Peyer's patch (tissue), 4 donors: ENCODE measurements around the gene ZNF724. TPM values are rescaled to one million over a fixed set of nuclear protein-coding genes. Genes with fewer than 3 reads are reported as not detected.
"Not testable (repeated sequence)": the region's sequence is repeated elsewhere in the genome, so short reads cannot be mapped to it uniquely, and the experiment has no call there.

Source experiments
- DNase-seq, 3 donors: peaks; one replicate each; pipeline ENCODE4 v3.0.0-alpha.2; 2017 to 2019
- H3K27ac ChIP-seq, 4 donors: fragments of 200-600 bp; sonication (generic); one replicate each; pipeline ENCODE4 v1.5.1; 2016 to 2019
- H3K27me3 ChIP-seq, 2 donors: fragments of 200-600 bp; sonication (generic); one replicate each; pipeline ENCODE4 v1.5.1; 2019
- H3K36me3 ChIP-seq, 3 donors: fragments of 200-600 bp; sonication (generic); one replicate each; pipeline ENCODE4 v1.5.1; 2016 to 2019
- H3K4me1 ChIP-seq, 4 donors: fragments of 200-600 bp; sonication (generic); one replicate each; pipeline ENCODE4 v1.5.1; 2016 to 2019
- H3K4me3 ChIP-seq, 4 donors: fragments of 200-600 bp; sonication (generic); 1 replicate in 3 of 4; 2 replicates in 1 of 4; pipeline ENCODE4 v1.5.1; 2016 to 2019; ENCODE audit warnings: mild to moderate bottlenecking in 1 of 4
- H3K9me3 ChIP-seq, 4 donors: fragments of 200-600 bp; sonication (generic); one replicate each; pipeline ENCODE4 v1.5.1; 2016 to 2019; ENCODE audit warnings: mild to moderate bottlenecking in 1 of 4
- POLR2A ChIP-seq, 2 donors: fragments of 450-650 bp; IDR thresholded peaks; one replicate each; pipeline ENCODE4 v1.5.1; 2017; ENCODE audit warnings: antibody characterized with exemption in 2 of 2, mild to moderate bottlenecking in 2 of 2, moderate library complexity in 2 of 2
- total RNA-seq, 4 donors: library from RNA; depleted of rRNA; stranded (reverse); fragments of >200 nt; gene quantifications; one replicate each; pipeline ENCODE4 v1.1.0, GENCODE V29; 2016
- TF ChIP-seq, protein P1 (sequence below), 6 experiments: fragments of 450-650 bp in 4 of 6; fragments of 200-600 bp in 2 of 6; sonication (generic) in 1 of 6; IDR thresholded peaks; one replicate each; pipeline ENCODE4 v1.5.1; 2017 to 2019; ENCODE audit warnings: antibody characterized with exemption in 6 of 6, mild to moderate bottlenecking in 3 of 6, moderate library complexity in 1 of 6

Gene ZNF724
- total RNA-seq, 4 donors from 2014 or later: 0.85 to 19.8 (median 3.2) TPM

DNA sequence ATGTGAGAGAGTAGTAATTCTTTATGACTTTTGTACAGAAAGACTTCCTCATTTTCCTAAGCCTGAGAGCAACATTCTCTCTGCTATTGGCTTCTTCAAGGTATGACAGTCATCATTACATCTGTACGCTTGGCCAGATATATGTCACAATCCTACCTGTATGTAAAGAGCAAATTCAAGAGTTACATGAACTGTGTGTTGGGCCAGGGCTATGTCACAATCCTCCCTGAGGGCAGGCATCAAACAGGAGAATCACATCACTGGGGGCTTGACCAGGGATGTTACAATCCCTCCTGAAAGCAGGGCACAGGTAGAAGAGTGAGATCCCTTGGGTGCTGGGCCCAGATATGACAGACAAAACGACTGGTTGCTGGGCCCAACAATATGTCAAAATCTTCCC is 9.8 kb upstream of the ZNF724 start:
- no peak overlapping the region for H3K4me3 ChIP-seq
- no peaks in the 10 kb centered on the region for H3K9me3 ChIP-seq
- DNase-seq: no peak
- H3K27ac ChIP-seq: no peak overlapping the region
- no peaks in the 10 kb centered on the region for H3K27me3 ChIP-seq
- peaks cover 0 to 24% (median 0%) of the 10 kb centered on the region in 3 donors for H3K36me3 ChIP-seq
- TF ChIP-seq, protein P1, sequence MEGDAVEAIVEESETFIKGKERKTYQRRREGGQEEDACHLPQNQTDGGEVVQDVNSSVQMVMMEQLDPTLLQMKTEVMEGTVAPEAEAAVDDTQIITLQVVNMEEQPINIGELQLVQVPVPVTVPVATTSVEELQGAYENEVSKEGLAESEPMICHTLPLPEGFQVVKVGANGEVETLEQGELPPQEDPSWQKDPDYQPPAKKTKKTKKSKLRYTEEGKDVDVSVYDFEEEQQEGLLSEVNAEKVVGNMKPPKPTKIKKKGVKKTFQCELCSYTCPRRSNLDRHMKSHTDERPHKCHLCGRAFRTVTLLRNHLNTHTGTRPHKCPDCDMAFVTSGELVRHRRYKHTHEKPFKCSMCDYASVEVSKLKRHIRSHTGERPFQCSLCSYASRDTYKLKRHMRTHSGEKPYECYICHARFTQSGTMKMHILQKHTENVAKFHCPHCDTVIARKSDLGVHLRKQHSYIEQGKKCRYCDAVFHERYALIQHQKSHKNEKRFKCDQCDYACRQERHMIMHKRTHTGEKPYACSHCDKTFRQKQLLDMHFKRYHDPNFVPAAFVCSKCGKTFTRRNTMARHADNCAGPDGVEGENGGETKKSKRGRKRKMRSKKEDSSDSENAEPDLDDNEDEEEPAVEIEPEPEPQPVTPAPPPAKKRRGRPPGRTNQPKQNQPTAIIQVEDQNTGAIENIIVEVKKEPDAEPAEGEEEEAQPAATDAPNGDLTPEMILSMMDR (IDR thresholded peaks at IDR 0.05): no peak
- TF ChIP-seq POLR2A (IDR thresholded peaks at IDR 0.05): no peak
- H3K4me1 ChIP-seq: no peaks in the 10 kb centered on the region

DNA sequence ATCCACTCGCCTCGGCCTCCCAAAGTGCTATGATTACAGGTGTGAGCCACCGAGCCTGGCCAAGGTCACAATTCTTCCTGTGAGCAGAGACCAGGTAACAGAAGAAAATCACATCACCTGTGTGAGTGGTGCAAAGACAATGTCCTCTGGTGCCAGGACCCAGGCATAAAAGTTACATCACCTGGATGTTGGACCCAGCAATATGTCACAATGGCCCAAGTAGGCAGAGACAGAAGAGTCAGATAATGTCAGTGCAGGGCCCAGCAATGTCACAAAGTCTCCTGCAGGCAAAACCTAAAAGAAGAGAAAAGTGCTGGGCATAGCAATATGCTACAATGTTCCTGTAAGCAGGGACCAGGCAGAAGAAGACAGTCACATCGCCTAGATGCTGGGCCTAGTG is 5.5 kb upstream of the ZNF724 start:
- Histone ChIP-seq H3K9me3 (no peaks in the 10 kb centered on the region), H3K27ac (no peak overlapping the region), H3K27me3 (no peaks in the 10 kb centered on the region), H3K36me3 (peaks cover 0 to 19% (median 0%) of the 10 kb centered on the region in 3 donors), H3K4me3 (no peak overlapping the region), H3K4me1 (no peaks in the 10 kb centered on the region)
- DNase-seq: no peak
- TF ChIP-seq, protein P1 (IDR thresholded peaks at IDR 0.05): no peak
- TF ChIP-seq POLR2A (IDR thresholded peaks at IDR 0.05): no peak

DNA sequence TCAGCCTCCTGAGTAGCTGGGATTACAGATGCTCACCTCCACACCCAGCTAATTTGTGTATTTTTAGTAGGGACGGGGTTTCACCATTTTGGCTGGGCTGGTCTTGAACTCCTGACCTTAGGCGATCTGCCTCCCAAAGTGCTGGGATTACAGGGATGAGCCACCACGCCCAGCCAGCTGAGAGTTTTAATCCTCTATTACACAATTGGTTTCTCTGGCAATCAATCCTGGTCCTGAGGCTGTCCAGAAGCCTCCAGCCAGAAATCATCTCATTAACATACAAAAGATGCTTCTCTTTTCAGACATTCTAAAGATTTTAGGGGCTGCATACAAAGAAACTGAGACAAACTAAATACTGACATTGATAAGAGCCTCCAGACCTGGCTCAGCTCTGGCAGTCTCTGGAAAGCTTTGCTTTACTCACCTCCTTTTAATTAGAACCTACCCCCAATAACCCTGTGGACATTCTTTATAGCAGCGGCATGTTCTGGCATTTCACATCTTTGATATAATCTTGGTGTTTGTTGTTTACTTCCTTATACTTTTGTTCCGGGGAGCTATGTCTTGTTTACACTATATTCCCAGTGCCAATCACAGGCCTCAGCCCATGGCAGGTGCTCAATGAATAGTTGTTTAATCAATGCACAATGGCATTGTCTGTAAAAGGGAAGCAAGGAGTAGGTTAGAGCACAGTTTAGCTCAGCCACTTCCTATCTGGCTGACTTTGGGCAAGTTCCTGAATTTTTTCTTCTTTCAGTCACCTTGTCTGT is 4.1 kb upstream of the ZNF724 start:
- Histone ChIP-seq H3K4me3 (no peak overlapping the region), H3K4me1 (peaks cover 0 to 4% (median 2%) of the 10 kb centered on the region in 4 donors), H3K36me3 (peaks cover 0 to 6% (median 0%) of the 10 kb centered on the region in 3 donors), H3K27me3 (no peaks in the 10 kb centered on the region), H3K27ac (no peak overlapping the region), H3K9me3 (no peaks in the 10 kb centered on the region)
- DNase-seq: no peak
- TF ChIP-seq, protein P1 (IDR thresholded peaks at IDR 0.05): no peak
- no peak for TF ChIP-seq POLR2A (IDR thresholded peaks at IDR 0.05)

DNA sequence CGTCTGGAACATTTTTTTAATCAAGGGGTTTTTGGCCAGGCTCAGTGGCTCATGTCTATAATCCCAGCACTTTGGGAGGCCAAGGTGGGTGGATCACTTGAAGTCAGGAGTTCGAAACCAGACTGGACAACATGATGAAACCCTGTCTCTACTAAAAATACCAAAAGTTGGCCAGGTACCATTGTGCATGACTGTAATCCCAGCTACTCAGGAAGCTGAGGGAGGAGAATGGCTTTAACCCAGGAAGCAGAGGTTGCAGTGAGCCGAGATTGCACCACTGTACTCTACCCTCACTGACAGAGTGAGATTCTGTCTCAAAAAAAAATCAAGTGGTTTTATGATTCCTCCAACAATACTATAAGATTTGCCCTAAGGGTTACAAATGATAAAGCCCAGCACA is 3.1 kb upstream of the ZNF724 start:
- not testable (repeated sequence) for H3K27ac ChIP-seq, H3K4me1 ChIP-seq, H3K27me3 ChIP-seq, H3K9me3 ChIP-seq, DNase-seq, H3K36me3 ChIP-seq, H3K4me3 ChIP-seq

DNA sequence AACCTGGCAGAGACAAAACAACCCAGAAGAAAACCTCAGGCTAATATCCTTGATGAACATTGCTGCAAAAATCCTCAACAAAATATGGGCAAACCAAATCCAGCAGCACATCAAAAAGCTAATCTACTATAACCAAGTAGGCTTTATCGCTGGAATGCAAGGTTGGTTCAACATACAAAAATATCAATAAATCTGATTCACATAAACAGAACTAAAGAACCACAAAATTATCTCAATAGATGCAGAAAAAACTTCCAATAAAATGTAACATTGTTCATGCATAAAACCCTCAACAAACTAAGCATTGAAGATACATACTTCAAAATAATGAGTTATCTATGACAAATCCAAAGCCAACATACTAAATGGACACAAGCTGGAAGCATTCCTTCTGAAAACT is 8.8 kb downstream of the ZNF724 start:
- Histone ChIP-seq H3K27ac (no peak overlapping the region), H3K4me1 (no peaks in the 10 kb centered on the region), H3K27me3 (no peaks in the 10 kb centered on the region), H3K4me3 (no peak overlapping the region), H3K9me3 (peaks cover 0 to 25% (median 3%) of the 10 kb centered on the region in 4 donors), H3K36me3 (no peaks in the 10 kb centered on the region)
- no peak for DNase-seq
- TF ChIP-seq, protein P1 (IDR thresholded peaks at IDR 0.05): no peak
- no peak for TF ChIP-seq POLR2A (IDR thresholded peaks at IDR 0.05)

DNA sequence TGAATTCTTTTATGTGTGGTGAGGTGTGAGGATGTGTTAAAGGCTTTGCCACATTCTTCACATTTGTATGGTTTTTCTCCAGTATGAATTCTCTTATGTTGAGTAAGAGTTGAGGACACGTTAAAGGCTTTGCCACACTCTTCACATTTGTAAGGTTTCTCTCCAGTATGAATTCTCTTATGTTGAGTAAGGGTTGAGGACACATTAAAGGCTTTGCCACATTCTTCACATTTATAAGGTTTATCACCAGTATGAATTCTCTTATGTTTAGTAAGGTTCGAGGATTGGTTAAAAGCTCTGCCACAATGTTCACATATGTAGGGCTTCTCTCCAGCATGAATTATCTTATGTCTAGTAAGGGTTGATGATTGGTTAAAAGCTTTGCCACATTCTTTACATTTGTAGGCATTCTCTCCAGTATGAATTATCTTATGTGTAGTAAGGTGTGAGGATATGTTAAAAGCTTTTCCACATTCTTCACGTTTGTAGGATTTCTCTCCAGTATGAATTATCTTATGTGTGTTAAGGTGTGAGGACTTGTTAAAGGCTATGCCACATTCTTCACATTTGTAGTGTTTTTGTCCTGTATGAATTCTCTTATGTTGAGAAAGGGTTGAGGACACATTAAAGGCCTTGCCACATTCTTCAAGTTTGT is 27.1 kb downstream of the ZNF724 start:
- Histone ChIP-seq H3K4me1 (no peaks in the 10 kb centered on the region), H3K27me3 (no peaks in the 10 kb centered on the region), H3K27ac (no peak overlapping the region), H3K4me3 (no peak overlapping the region), H3K9me3 (peaks cover 0 to 92% (median 17%) of the 10 kb centered on the region in 4 donors), H3K36me3 (peaks cover 0 to 33% (median 0%) of the 10 kb centered on the region in 3 donors)
- TF ChIP-seq, protein P1 (IDR thresholded peaks at IDR 0.05): no peak
- TF ChIP-seq POLR2A (IDR thresholded peaks at IDR 0.05): no peak
- DNase-seq: no peak
